Fibroblast of skin of right biceps (primary cell): ENCODE results near the gene PLD6.
"Not testable (repeated sequence)": the region's sequence is repeated elsewhere in the genome, so short reads cannot be mapped to it uniquely, and the experiment has no call there.

ENCODE experiments used
- DNase-seq: peaks from one replicate; pipeline ENCODE4 v3.0.0-alpha.2; 2013

The PLD6 gene

DNA sequence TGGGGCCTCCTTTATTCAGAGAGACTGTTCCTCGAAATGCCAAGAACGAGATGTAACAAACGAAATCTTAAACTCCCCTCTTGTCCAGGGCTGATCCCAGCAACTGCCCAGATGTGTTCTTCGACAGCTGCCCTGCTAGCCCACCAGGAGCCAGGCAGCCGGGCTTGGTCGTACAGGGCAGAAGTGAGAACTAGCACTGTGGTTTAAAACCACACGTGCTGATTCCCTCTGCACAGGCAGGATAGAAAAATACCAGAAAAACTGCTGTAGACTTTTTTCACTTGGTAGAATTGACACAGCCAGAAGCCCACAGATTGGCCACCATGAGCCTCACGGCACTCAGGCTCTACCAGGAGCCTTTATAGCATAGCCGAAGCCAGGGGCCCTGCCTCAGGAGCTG, 33.1 kb downstream of the PLD6 start:
- no peak for DNase-seq

DNA sequence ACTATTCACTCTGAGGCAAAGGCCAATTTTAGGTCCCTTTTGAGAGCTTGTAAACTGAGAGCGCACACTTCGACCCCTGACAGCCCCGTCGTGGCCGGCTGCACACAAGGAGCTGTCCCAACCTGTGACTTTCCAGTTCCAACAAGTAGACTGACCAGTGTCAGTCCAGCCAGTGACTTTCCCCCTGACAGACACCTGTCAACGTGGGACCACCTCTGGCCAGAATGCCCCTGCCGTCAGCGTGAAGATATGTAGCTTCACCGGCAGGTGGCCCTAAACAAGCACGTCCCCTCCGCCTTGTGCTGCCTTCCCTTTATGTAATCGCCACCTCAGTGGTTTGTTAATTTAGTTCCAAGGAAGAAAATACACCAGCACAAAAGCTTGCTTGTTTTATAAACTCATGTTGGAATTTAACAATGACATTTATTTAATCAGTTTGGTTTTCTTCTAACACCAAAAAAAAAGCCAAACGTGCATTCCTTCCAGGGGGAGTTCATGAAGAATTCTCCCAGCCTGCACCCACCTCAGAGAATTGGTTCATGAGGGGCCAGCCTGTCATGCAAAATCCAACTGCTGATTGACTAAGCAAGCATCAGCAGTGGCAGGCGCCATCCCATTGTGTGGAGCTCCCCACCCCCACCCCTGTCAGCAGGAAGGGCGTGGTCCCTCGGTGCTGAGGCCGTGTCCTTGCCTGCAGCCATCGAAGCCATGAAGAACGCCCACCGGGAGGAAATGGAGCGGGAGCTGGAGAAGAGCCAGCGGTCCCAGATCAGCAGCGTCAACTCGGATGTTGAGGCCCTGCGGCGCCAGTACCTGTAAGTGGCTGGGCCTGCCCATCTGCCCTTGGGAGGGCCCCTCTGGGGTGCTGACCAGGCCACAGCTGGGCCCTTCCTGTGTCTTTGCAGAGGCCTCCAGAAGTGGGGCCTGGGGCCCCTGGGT, 33.9 kb downstream of the PLD6 start:
- no peak for DNase-seq

- no peak for DNase-seq
These were observed 34.9 kb downstream of the PLD6 start for GRCh38 chr17:17171186-17171585.

DNA sequence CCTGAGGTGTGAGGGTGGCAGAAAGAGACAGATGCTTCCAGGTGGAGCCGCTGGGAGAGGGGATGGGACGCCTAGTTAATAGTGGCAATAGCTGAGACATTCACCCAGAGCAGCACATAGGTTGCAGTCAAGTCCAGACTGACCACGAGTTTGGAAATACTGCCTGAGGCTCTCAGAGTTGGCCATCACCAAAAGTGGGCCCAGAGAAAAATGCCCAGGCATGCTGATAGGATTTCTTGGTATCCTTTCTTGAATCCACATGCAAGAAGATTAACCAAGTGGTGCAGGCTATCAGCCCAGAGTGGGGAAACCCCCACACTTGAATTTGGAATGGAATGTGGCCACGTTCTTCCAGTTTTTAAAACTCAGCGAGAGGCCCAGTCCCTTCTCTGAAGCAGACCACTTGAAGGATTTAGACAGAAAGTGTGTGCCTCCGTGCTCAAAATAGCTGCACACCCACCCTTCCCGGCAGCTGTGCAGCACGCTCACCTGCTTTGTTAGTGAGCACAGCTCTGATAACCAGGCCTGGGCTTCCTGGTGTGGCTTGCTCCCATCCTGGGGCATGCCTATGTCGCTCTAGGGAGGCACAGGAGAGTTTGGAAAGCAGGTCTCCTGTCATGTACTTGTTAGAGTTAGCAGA, 35.7 kb downstream of the PLD6 start:
- DNase-seq: no peak

GRCh38 chr17:17169396-17169795, 36.7 kb downstream of the PLD6 start:
- DNase-seq: no peak

DNA sequence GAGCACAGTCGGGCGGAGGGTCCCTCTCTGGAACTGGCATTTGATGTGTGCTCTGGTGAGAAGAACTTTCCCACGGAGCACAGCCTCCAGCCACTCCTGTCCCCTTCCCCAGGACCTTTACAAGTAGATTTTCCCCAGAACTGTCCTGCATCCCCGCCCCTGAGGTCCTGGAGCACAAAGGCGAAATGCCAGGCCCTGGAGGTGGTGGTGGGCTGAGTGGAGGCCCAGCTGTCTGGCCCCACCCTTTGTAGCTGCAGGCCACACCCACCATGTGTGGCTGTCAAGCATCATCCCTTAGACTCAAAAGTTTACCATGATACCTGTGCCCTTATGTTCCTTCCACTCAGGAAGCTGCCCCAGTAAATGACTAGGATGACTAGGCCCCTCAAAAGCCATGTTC, 37.7 kb downstream of the PLD6 start:
- no peak for DNase-seq

GRCh38 chr17:17167986-17168385, 38.1 kb downstream of the PLD6 start:
- DNase-seq: no peak

DNA sequence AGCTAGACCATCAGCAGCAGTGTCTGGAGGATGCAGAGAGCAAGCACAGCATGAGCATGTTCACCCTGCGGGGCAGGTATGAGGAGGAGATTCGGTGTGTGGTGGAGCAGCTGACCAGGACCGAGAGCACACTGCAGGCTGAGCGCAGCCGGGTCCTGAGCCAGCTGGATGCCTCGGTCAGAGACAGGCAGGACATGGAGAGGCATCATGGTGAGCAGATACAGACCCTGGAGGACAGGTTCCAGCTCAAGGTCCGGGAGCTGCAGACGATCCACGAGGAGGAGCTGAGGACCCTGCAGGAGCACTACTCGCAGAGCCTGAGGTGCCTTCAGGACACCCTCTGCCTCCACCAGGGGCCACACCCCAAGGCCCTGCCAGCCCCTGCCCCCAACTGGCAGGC, 38.8 kb downstream of the PLD6 start:
- DNase-seq: no peak

GRCh38 chr17:17166446-17166845, 39.7 kb downstream of the PLD6 start:
- no peak for DNase-seq

DNA sequence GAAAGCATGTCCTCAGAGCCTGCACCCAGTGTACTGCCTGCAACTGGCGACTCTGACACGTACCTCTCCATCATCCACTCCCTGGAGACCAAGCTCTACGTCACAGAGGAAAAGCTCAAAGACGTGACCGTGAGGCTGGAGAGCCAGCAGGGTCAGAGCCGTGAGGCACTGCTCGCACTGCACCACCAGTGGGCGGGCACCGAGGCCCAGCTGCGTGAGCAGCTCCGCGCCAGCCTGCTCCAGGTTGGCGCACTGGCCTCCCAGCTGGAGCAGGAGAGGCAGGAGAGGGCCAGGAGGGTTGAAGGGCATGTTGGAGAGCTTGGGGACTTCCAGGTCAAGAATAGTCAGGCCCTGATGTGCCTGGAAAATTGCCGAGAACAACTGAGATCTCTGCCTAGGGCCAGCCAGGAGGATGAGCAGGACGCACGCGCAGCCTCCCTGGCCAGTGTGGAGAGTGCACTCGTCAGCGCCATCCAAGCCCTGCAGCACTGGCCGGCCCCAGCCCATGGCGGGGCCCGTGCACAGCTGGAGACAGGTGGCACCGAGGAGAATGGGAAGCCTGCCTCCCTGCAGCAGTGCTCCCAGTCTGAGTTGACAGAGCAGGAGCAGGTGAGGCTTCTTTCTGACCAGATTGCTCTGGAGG, 40.3 kb downstream of the PLD6 start:
- DNase-seq: no peak

DNA sequence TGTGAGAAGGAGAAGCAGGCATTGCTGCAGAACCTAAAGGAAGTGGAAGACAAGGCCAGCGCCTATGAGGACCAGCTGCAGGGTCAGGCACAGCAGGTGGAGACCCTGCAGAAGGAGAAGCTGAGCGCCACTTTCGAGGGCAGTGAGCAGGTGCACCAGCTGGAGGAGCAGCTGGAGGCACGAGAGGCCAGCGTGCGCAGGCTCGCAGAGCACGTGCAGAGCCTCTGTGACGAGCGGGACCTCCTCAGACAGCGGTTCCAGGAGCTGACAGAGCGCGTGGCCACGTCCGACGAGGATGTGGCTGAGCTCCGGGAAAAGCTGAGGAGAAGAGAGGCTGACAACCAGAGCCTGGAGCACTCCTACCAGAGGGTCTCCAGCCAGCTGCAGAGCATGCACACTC, 41.5 kb downstream of the PLD6 start:
- no peak for DNase-seq

GRCh38 chr17:17164156-17164555, 42.0 kb downstream of the PLD6 start:
- DNase-seq: no peak

GRCh38 chr17:17161759-17162158, 44.4 kb downstream of the PLD6 start:
- DNase-seq: no peak

- no peak for DNase-seq
These were observed 45.0 kb downstream of the PLD6 start for GRCh38 chr17:17161121-17161520.

GRCh38 chr17:17159571-17159970, 46.6 kb downstream of the PLD6 start:
- DNase-seq: no peak

DNA sequence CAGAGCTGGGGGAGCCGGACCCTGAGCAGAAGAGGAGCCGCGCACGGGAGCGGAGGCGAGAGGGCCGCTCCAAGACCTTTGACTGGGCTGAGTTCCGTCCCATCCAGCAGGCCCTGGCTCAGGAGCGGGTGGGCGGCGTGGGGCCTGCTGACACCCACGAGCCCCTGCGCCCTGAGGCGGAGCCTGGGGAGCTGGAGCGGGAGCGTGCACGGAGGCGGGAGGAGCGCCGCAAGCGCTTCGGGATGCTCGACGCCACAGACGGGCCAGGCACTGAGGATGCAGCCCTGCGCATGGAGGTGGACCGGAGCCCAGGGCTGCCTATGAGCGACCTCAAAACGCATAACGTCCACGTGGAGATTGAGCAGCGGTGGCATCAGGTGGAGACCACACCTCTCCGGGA, 47.6 kb downstream of the PLD6 start:
- DNase-seq: not testable (repeated sequence)

DNA sequence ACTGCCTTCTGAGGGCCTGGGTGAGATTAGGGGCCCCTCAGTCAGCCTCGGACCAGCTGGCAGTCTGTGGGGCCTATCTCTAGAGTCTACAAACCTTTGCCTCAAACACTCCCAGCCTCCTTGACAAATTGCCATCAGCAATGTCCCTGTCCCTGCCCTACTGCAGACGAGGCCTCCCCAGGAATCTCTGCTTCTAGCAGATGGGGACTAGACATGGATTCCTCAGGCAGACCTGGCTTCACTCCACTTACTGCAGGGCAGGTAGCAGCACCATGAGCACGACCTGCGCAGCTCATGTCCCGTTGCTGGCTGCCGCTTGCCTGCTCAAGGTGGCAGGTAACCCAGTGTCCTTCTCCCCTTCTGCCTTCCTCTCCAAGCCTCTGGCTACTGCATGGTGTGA, 49.1 kb downstream of the PLD6 start:
- DNase-seq: no peak

DNA sequence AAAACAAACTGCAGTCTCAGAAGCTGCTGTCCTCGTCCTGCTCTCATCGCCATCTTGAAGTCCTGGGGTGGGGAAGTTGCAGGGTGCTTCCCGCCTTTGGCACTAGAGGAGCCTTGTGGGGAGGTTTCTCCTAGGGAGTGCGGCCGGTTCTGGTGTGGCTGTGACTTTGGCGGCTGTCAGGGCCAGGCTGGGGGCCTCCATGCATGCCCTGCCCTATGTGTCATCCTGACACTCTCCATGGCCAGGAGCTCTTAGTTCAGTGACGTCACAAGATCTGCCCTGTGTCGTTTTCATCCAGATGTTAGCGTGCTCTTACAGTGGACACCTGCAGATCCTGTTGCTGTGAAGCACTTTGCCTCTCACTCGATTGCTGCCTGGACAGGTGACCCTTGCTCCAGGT, 49.6 kb downstream of the PLD6 start:
- peak; percentile 18 for DNase-seq

- DNase-seq: peak; percentile 63
These were observed 50.0 kb downstream of the PLD6 start for GRCh38 chr17:17156107-17156506.

GRCh38 chr17:17155568-17155967, 50.6 kb downstream of the PLD6 start:
- no peak for DNase-seq

- no peak for DNase-seq
These were observed 51.2 kb downstream of the PLD6 start for GRCh38 chr17:17154981-17155380.

- no peak for DNase-seq
These were observed 51.6 kb downstream of the PLD6 start for GRCh38 chr17:17154556-17154955.

DNA sequence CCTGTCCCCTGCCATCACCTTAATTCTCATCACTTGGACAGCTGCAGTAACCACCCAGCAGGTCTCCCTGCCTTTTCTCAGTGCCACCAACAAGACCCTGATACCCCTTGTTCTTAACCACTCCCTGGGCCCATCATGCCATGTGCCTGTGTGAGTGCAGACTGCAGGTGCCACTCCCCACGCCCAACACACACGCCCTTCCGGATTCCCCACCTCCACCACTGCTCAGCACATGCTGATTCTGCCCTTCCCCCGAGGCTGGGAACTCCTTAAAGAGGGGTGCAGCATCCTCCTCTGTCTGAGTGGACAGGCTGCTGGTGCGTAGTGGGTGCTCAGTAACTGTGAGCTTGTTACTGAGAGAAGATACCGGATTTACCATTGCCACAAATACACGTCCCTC, 52.4 kb downstream of the PLD6 start:
- no peak for DNase-seq

- DNase-seq: no peak
These were observed 53.1 kb downstream of the PLD6 start for GRCh38 chr17:17153071-17153470.
